ENCODE data around the gene AGXT2.

The AGXT2 gene

DNA sequence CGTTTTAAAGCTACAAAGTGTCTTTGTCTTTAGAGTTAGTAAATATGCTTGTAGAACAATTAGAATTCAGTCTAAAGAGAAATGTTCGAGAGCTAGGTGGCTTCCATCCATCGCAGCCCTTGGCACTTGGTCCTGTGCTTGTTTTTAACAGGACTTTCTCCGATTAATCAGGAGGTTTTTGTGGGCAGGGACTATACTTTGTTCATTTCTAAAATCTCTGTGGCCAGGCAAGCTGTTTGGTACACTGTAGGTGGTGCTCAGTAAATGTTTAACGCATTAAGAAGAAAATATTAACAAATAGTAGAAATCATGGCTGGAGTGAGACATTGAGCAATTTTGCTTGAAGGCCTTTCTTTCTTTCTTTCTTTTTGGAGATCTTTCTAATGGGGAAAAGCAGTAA, 20.8 kb downstream of the AGXT2 start:
- in situ Hi-C loops (cut with HindIII; ENCODE audit: low sequenced_read_pairs): no loop called here
- DNase-seq (ENCODE audit: low read depth, low spot score): no peak
- TF ChIP-seq CTCF (IDR thresholded peaks at IDR 0.05; ENCODE audit: low read depth, low read length): no peak
- no peak overlapping the region for H3K4me3 ChIP-seq (ENCODE audit: low read depth, low read length)

GRCh38 chr5:35026280-35026840, 21.4 kb downstream of the AGXT2 start:
- in situ Hi-C loops (cut with HindIII; ENCODE audit: low sequenced_read_pairs): no loop called here
- no peak overlapping the region for H3K4me3 ChIP-seq (ENCODE audit: low read depth, low read length)
- TF ChIP-seq CTCF (IDR thresholded peaks at IDR 0.05; ENCODE audit: low read depth, low read length): no peak
- no peak for DNase-seq (ENCODE audit: low read depth, low spot score)

DNA sequence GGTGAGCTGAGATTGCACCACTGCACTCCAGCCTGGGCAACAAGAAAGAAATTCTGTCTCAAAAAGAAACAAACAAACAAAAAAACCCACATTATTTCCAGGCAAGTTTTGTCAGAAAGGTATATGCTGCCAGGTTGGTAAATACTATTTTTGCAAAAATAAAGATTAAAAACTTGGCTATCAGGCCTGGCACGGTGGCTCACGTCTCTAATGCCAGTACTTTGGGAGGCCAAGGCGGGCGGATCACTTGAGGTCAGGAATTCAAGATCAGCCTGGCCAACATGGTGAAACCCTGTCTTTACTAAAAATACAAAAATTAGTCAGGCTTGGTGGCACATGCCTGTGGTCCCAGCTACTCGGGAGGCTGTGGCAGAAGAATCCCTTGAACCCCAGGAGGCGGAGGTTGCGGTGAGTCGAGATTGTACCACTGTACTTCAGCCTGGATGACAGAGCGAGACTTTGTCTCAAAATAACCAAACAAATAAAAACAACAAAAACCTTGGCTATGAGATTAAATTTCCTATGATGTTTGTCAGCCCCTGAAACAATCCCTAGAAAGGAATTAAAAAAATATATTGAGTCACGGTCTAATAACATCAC, 22.7 kb downstream of the AGXT2 start:
- H3K4me3 ChIP-seq (ENCODE audit: low read depth, low read length): no peak overlapping the region
- no peak for TF ChIP-seq CTCF (IDR thresholded peaks at IDR 0.05; ENCODE audit: low read depth, low read length)
- no peak for DNase-seq (ENCODE audit: low read depth, low spot score)
- in situ Hi-C loops (cut with HindIII; ENCODE audit: low sequenced_read_pairs): no loop called here

DNA sequence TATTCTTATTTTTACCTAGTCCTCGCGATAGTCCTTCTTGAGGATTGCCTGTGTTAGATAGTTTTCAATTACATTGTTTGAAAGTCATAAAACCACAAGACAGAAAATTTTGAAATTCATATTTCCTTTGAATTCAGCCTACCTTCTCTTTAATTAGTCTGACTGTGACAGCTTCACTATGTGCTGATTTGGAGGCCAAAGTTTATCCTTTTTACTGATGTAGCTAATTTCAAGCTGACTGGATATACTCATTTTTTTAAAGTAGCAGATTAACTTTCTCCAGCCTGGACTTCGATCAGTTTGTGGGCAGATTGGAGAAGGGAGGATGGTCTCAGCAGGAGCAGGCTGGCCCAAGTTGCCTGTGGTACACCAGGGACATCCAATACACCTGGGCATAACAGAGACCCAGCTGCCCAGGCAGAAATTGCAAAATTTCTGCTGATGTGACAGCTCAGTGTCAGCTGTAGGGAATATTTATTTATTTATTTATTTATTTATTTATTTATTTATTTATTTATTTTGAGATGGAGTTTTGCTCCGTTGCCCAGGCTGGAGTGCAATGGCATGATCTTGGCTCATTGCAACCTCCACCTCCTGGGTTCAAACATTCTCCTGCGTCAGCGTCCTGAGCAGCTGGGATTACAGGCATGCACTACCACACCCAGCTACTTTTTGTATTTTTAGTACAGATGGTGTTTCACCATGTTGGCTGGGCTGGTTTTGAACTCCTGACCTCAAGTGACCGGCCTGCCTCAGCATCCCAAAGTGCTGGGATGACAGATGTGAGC, 24.2 kb downstream of the AGXT2 start:
- no peak overlapping the region for H3K4me3 ChIP-seq (ENCODE audit: low read depth, low read length)
- no peak for DNase-seq (ENCODE audit: low read depth, low spot score)
- no peak for TF ChIP-seq CTCF (IDR thresholded peaks at IDR 0.05; ENCODE audit: low read depth, low read length)
- in situ Hi-C loops (cut with HindIII; ENCODE audit: low sequenced_read_pairs): no loop called here

- no peak overlapping the region for H3K4me3 ChIP-seq (ENCODE audit: low read depth, low read length)
- no peak for TF ChIP-seq CTCF (IDR thresholded peaks at IDR 0.05; ENCODE audit: low read depth, low read length)
- in situ Hi-C loops (cut with HindIII; ENCODE audit: low sequenced_read_pairs): no loop called here
- DNase-seq (ENCODE audit: low read depth, low spot score): no peak
Measured at GRCh38 chr5:35016174-35017051, 31.3 kb downstream of the AGXT2 start.

GRCh38 chr5:35015063-35015462, 32.7 kb downstream of the AGXT2 start:
- no peak for DNase-seq (ENCODE audit: low read depth, low spot score)
- no peak for TF ChIP-seq CTCF (IDR thresholded peaks at IDR 0.05; ENCODE audit: low read depth, low read length)
- H3K4me3 ChIP-seq (ENCODE audit: low read depth, low read length): no peak overlapping the region
- in situ Hi-C loops (cut with HindIII; ENCODE audit: low sequenced_read_pairs): no loop called here
